Eye (tissue), 1 donor: ENCODE data around the gene KIF2C.
"Not testable (repeated sequence)": the region's sequence is repeated elsewhere in the genome, so short reads cannot be mapped to it uniquely, and the experiment has no call there.

Experiments used
- DNase-seq: peaks from one replicate; pipeline ENCODE4 v3.0.0-alpha.2; 2015

Gene KIF2C

DNA sequence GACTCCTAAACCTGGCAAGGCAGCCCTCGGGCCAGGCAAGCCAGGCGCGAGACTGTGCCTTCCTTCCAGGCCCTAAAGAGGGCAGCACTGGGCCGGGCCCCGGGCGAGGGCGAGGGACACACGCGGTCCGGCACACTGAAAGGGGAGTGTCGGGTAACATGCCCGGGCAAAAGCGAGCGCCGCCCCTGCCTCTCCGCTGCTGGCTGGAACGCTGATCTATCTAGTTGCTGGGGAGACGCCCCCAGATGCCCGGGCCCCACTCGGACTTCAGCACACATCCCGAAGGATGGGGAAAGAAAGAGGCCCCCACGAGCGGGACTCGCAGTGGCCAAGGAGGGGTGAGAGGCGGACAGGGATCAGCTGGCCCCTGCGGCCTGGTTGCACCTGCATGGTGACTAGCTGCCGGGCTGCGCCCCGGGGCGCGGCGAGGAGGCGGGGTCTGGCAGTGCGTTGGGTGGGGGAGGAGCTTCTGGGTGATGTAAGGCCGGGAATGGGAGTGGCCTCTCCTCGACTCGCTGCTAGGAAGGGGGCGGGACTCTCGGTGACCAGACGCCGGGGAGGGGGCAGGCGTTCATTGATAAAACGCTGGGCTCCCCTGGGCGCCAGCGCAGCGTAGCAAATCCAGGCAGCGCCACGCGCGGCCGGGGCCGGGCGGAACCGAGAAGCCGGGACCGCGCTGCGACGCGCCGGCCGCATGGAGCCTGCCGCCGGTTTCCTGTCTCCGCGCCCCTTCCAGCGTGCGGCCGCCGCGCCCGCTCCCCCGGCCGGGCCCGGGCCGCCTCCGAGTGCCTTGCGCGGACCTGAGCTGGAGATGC is 60.3 kb downstream of the KIF2C start, which contains the start of gene PLK3:
TSS of gene PLK3 (plus strand) at position 608 of the 815 bp plus-strand sequence. CDS start at position 695, 87 bp downstream.
- peak; percentile 99 for DNase-seq

DNA sequence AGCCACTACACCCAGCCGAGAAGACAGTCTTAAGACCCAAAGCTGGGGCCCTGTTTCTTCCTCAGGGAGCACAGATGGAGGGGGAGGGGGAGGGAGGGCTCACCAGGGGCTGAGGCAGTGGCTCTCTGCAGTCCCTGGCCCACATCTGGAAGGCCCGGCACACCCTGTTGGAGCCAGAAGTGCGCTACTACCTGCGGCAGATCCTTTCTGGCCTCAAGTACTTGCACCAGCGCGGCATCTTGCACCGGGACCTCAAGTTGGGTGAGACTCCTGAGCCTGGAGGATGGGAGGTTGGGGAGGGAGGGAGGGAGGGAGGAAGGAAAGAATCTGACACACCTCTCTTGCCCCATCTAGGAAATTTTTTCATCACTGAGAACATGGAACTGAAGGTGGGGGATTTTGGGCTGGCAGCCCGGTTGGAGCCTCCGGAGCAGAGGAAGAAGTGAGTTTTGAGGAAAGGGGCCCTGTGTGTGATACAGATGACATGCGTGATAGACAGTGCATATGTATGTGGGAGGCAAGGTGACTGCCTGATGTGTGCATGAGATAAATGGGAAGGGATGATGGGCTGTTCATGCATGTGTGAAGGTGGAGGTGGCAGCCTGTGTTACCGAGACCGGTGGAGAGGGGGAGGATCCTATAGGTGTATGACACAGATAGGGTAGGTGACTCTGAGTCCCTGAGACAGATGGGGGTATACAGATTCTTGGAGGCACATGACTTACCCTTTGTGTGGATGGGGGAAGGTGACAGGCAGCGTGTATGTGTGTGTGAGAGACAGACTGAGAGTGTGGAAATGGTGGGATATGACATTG is 62.1 kb downstream of the KIF2C start:
- no peak for DNase-seq

DNA sequence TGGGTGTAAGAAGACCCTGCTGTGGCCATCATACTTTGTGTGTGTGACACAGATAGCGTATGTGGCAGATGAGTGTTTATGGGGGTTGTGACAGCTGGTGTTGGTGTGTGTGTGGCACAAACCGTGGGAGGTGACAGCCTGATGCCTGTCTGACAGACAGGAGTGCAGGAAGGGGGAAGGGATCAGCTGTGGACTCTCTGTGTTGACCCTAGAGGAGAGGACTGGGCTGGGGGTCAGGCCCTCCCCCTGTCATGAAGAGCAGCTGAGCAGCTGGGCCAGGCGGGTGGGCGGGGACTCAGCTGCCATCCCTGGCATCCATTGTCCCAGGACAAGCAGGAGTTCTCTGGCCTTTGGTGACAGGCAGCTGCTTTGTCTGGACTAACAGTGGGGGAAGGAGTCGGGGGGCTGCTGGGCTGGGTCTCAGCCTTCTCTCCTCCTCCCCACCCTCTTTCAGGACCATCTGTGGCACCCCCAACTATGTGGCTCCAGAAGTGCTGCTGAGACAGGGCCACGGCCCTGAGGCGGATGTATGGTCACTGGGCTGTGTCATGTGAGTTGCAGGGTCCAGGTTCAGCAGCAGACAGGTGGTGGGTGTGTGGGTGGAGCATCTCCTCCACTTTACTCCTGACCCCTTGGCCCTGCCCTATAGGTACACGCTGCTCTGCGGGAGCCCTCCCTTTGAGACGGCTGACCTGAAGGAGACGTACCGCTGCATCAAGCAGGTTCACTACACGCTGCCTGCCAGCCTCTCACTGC is 62.8 kb downstream of the KIF2C start:
- DNase-seq = peak; percentile 84

DNA sequence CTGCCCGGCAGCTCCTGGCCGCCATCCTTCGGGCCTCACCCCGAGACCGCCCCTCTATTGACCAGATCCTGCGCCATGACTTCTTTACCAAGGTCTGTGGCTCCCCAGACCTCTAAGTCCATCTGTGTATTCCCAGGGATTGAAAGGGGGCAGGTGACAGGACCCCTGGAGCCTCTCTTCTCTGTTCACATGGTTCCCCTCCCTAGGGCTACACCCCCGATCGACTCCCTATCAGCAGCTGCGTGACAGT is 63.4 kb downstream of the KIF2C start:
- no peak for DNase-seq

DNA sequence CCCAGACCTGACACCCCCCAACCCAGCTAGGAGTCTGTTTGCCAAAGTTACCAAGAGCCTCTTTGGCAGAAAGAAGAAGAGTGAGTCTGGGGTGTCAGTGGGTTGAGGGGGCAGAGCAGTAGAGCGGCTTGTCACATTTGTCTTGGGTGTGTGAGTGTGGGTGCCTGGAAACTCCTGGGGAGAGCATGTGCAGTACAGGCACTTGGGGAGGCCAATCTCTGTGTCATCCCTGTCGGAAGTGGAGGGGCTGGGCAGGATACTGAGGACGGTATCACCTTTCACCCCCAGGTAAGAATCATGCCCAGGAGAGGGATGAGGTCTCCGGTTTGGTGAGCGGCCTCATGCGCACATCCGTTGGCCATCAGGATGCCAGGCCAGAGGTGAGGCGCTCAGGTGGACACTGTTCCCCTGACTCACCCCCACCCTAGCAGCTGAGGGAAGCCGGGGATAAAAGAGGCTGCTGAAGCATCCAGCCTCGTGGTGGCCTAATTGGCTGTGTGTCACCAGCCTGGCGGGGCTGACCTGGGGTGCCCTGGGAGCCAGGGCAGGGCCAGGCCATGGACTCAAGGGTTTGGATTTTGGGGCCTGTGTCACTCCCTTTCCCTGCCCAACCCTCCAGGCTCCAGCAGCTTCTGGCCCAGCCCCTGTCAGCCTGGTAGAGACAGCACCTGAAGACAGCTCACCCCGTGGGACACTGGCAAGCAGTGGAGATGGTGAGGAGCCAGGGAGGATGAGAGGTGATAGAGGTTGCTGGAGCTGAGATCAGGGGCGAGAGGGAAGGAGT is 63.9 kb downstream of the KIF2C start:
- no peak for DNase-seq

DNA sequence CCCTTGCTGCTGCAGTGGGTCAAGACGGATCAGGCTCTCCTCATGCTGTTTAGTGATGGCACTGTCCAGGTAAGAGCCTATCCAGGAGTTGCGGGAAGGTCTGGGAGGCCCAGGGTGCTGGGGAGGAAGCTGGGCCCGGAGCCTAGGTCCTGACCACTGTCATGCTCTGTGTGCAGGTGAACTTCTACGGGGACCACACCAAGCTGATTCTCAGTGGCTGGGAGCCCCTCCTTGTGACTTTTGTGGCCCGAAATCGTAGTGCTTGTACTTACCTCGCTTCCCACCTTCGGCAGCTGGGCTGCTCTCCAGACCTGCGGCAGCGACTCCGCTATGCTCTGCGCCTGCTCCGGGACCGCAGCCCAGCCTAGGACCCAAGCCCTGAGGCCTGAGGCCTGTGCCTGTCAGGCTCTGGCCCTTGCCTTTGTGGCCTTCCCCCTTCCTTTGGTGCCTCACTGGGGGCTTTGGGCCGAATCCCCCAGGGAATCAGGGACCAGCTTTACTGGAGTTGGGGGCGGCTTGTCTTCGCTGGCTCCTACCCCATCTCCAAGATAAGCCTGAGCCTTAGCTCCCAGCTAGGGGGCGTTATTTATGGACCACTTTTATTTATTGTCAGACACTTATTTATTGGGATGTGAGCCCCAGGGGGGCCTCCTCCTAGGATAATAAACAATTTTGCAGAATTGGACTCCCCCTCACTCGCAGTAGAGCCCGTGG is 65.8 kb downstream of the KIF2C start:
- no peak for DNase-seq

DNA sequence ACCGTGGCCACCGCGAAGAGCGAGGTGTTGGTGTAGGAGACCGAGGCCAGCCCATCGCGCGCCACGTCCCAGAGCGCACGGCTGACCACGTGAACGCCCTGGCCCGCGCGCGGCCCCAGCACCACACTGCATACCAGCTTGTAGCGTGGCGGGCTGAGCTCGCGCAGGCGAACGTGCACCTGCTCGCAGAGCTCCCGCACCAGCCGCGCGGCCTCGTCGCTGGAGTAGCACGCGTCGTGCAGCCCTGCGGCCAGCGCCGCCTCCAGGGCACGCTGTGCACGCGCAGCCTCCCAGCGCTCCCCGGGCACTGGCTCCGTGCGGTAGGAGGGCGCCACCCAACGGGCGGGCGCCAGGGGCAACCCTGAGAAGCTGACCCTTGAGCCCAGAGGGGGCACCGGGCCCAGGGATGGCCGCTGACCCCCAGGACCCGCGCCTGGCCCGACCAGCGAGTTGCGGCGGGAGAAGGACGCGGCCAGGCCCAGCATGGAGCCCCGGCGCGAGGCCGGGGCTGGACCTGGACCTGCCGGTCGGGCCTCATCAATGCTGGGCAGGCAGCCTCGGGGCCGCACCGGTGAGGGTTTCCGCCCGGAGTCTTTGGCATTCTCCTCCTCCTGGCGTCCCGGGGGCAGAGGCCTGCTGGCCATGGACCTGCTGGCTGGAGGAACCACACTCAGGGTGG is 66.5 kb downstream of the KIF2C start:
- DNase-seq = no peak

DNA sequence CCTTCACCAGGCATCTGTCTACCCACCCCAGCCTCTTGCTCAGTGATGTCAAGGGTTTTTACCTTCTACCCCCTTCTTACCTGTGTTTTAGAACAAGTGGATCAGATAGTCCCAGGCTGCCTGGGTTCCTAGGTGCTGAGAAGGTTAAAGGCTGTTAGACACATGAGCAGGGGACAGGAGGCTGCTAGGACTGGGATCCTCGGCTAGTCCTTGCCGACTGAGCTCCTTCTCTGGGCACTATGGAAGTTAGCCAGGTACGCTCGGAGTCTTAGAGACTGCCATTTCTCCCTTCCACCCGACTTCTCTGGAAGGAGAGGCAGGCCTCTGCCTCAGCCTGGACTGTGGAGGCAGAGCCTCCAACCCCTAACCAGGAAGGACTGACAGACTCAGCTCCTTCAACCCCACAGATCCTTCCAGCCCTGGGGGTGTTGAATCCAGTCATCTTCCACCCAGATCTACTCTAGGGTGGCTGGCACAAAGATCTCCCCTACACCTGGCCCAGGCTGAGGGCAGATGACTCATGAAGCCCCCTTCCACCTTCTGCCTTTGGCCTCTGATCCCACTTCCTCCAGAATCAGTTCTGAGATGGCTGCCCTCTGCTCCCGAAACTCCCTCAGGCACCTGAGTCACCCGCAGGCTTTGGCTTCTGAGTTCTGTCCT is 67.2 kb downstream of the KIF2C start, which contains the start of gene DYNLT4:
TSS of gene DYNLT4 (minus strand) at position 648 of the 660 bp plus-strand sequence. CDS start 683 bp downstream, outside the sequence.
- DNase-seq = no peak

- peak; percentile 88 for DNase-seq
Measured at GRCh38 chr1:44807364-44808062, 67.9 kb downstream of the KIF2C start.

DNA sequence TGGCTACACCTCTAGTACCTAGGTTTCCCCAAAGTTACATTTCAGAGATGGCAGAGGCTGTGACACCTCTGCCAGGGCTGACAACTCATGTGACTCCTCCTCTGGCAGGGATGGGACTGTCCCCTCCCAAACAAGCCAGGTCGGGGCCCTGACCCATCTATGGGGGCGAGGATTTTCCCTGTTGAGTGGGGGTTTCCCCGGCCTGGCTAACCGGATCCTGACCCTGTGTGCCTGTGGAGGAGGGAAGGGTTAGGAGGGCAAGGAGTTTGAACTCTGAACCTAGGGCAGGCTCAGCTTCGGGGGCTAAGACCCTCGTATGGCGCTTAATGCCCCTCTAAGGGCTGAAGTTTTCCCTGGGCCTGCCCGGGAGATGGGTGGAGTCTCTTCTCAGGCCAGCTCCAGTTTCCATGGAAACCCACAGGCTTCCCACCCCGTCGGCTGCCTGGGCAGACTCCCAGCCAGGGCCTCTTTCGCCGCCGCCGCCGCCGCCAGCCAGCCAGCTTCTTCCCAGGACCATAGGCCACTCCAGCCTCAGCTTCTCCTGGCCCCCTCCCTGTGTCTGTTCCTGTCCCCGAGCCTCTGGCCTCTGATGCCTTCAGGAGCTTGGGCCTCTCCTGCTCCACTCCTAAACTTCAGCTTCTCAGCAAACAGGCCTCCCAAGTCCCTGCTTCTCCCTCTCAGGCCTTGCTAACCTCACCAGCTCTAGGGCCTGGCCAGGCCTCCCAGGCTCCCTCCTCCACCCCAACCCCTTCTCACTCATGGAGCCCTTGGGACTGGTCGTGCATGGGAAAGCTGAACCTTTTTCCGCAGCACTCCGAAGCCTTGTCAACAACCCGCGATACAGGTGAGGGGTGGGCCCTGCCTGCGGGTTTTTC is 68.7 kb downstream of the KIF2C start, which contains the start of gene BTBD19:
TSS of gene BTBD19 (plus strand) at position 461 of the 875 bp plus-strand sequence. CDS start at position 759, 298 bp downstream.
- DNase-seq = peak; percentile 94

- DNase-seq = peak; percentile 48
Measured at GRCh38 chr1:44808938-44809917, 69.6 kb downstream of the KIF2C start.

DNA sequence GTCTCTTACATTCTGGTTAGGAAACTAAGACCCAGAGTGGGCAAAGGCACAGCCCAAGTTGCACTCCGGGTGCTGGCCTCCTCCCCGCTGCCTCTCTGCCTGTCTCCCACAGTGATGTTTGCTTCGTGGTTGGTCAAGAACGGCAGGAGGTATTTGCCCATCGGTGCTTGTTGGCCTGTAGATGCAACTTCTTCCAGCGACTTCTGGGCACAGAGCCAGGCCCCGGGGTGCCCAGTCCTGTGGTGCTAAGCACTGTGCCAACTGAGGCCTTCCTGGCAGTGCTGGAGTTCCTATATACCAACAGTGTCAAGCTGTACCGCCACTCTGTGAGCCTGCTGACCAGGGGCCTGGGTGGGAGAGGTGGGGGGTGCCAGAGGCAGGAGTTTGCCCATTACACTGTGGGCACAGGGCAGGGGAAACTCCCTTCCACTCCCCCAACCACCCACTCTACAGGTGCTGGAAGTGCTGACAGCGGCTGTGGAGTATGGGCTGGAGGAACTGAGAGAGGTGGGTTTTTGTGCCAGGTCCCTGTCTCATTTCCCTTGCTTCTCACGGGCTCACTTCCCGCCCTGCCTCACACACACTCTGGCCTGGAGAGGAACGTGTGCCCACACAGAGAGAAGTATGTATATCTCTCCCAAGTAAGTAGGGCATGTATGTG is 70.6 kb downstream of the KIF2C start:
- no peak for DNase-seq

- not testable (repeated sequence) for DNase-seq
Measured at GRCh38 chr1:44810762-44811105, 71.1 kb downstream of the KIF2C start.

DNA sequence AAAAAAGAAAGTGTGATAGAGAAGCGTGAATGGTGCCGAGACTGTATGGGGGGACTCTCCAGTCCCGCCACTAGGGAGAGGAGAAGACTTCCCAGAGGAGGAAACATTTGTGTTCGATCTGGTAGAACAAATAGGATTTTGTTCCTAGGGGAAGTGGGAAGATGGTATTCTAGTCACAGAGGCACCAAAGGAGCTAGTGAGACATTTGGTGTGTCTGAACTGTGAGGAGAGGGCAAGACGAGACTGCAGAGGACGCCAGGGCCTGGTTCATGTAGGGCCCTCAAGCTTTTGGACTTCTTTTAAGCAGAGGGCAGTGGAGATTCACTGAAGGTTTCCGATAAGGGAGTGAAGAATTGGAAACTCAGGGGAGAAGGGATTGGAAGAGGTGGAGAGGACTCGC is 71.6 kb downstream of the KIF2C start:
- DNase-seq = no peak

- no peak for DNase-seq
Measured at GRCh38 chr1:44812822-44813543, 73.3 kb downstream of the KIF2C start.

- not testable (repeated sequence) for DNase-seq
Measured at GRCh38 chr1:44815926-44816325, 76.3 kb downstream of the KIF2C start.
